Measurements from ENCODE around the gene PRKN.
"Not testable (repeated sequence)": the region's sequence is repeated elsewhere in the genome, so short reads cannot be mapped to it uniquely, and the experiment has no call there.

Gene PRKN

DNA sequence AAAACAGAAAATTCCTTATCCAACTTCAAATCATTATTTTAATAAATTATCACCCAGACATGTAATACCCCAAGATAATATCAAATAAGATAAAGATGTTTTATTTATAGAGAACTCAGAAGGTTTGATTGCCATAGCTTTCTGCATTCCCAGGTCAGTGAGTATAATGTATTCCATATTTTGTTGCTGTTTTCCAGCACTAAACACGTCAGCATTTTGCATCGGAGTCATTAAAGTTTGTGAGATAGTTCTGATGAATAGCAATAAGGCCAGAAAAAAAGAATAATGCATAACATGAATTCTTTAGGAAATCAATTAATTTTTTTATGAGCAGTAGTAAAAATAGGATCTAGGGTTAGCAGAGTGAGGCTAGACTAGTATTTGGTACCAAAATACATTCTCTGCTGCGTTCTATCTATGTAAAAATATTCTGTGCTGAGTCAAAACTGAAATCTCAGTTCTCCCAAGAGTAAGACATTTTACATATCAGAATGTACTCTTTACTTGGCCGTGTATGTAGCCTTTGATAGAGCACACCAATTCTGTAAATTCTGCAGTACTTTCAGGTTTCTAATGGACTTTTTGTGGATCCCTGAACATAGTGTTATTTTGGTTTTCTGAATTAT, 1183.8 kb downstream of the PRKN start:
- in situ Hi-C loops (cut with MboI; ENCODE audit: low sequenced_read_pairs) = no loop called here

DNA sequence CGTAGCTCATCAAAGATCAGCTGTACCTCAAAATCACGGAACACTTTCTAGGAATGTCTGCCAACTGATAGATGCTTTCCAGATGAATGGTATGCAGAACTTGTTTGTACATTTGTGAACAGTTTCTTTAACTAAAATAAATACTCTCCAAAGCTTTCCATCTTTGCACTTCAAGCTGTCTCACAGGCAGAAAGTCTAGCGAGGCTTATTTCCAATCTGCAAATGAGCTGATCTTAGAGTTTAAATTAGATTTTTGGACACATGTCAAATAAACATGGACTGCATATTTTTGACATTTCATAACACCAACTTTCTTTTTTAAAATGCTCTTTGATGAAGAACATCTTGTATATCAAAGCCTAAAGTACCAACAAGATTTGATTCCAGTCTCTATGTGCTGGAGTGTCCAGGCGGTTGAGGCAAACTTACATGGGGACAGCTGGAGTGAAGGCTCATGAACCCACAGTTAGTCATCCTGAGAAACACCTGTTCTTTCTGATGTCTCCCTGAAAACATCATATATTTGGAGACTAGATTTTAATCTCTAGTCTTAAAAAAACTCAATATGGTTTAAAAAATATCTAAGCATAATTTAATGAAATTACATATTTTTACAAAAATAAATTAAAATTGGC, 1185.1 kb downstream of the PRKN start:
- in situ Hi-C loops (cut with MboI; ENCODE audit: low sequenced_read_pairs) = no loop called here

DNA sequence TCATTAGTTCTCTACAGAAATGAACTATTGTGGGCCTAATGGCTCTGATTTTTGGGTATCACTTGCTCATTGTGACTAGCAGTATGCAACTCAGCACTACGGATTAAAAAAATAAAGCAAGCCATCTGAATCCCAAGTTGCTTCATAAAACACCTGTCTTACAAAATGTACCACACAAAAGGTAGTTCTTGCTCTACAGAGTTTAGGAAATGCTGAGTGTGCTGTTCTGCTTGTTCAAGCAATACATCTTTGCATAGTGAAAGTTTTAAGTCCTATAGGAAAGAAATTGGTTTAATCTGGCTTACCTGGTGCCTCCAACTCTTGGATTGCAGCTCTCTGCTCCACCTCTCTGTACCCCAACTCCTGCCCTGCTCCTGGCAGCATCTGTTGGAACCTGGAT, 1187.0 kb downstream of the PRKN start:
- in situ Hi-C loops (cut with MboI; ENCODE audit: low sequenced_read_pairs) = no loop called here

DNA sequence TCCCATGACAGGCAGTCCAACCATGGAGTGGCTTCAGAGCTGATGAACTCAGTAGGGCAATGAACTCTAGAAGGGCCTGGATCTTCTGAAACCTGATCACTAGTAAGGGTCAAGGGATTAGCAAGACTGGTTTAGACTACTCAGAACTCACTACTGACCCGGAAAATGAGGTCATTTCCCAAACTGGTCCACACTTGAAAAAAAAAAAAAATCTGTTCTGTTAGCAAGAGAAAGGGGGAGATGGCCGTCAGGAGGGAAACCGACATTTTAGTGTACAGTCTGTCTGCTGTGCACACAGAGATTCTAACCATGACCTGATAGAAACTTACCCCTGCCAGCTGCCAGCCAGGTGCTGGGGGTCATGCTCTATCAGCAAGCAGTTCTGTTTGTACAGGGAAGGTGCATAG, 1191.3 kb downstream of the PRKN start:
- in situ Hi-C loops (cut with MboI; ENCODE audit: low sequenced_read_pairs) = no loop called here

DNA sequence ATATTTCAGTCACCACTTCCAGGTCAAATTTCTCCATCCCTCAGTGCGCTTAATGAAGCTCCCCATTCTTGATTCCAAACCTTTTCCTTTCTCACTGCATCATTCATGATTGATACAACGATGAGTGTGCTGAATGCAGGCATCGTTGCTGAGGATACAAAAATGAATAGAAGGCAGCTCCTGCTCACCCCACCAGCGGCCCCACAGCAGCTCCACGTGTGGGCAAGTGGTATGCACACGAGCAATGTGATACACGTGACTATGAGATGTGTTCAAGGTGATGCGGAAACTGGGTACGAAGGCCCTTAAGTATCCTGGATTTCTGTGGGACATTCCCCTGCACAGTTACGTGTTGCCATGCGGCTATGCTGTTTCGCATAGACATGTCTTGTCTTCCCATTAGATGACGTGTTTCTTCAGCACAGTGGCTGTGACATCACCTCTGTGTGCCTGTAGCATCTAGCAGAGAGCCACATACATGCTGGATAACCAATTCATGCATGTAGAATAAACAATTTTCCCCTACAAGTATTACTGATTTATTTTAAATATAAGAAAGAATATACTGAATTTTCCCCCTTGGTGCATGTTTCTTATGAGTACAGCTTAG, 1193.2 kb downstream of the PRKN start:
- in situ Hi-C loops (cut with MboI; ENCODE audit: low sequenced_read_pairs) = no loop called here

DNA sequence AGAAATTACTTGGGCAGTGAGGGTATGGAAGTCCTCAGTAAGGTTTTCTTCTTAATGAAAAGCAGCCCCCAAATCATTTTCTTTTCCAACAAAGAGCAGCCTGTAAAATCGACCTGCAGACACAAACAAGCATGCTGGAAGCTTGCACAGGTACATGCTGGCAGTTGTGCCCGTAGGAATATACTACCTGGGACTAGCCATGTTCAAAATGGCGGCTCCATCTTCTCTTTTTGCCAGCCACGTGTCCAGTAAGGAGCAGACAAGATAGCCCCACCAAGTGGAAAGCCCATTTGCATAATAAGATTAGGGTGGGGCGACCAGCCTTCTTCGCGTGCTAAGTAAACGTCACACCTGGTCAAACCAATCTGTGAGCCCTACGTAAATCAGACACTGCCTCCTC, 1194.3 kb downstream of the PRKN start:
- in situ Hi-C loops (cut with MboI; ENCODE audit: low sequenced_read_pairs) = no loop called here

DNA sequence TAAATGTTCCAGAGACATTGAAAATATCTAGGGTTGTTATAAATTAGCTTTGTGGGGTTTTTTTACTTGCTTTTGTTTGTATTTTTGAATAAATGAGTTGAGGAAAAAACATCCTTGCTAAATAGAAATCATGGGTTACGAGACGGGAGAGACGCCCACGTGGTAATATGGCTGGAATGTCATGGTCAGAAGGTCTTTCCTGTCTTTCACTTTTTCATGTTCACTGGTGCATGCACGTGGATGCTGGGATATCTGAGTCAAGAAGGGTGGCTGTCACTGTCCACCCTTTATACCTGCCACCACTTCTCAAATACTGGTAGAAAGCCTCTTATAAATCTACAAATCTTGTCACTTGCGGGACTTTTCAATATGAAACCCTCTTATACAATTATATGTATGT, 1195.0 kb downstream of the PRKN start:
- in situ Hi-C loops (cut with MboI; ENCODE audit: low sequenced_read_pairs) = no loop called here

DNA sequence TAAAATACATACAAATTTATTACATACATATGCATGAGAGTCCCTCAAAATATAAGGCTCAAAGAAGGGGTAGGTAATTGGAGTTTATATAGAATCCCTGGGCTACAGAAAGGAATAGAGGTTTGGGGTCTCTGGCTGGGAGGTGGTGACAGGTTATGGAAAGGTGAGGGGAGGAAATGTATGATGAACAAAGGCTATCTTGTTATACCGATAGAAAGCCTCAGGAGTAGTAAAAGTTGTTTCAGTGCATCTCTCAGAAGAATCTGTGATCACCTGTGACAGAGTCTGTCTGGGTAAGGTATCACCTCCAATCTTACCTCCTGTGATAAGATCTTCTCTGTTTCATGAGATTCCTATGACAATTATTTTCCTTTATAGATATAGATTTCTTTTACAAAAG, 1200.8 kb downstream of the PRKN start:
- in situ Hi-C loops (cut with MboI; ENCODE audit: low sequenced_read_pairs) = no loop called here

DNA sequence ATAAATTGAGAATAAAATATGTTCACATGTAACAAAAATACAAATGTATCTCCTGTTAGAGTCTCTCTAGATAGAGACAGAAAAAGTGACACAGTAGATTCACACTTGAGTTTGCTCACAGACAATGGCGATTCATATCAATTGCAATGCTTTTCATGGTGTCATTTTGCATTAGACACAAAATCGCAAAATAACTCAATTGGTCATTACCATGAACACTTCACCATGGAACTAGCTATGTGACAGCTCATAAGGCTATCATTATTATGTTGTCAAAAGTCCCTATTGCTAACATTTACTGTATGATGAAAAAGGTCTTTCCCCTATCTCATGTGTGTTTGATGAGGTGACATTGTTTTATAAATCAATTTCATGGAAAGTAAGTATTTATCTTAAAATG, 1204.2 kb downstream of the PRKN start:
- in situ Hi-C loops (cut with MboI; ENCODE audit: low sequenced_read_pairs) = no loop called here

DNA sequence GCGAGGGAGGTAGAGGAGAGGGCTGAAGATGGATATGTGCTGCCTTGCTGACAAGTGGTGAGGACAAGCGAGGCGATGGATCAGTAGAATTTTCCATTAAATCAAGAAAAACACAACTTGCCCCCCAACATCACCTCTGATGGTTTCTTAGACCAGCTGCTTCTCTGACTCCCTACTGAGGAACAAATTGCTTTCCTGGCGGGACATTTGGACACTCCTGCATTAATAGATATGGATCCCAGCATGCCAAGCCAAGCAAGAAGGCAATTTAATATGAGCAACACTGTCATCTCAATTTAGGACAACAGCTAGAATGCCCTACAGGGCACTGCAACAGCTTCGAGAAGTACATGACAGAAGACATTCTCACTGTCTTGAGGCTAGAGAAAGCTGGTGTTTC, 1205.3 kb downstream of the PRKN start:
- in situ Hi-C loops (cut with MboI; ENCODE audit: low sequenced_read_pairs) = no loop called here

DNA sequence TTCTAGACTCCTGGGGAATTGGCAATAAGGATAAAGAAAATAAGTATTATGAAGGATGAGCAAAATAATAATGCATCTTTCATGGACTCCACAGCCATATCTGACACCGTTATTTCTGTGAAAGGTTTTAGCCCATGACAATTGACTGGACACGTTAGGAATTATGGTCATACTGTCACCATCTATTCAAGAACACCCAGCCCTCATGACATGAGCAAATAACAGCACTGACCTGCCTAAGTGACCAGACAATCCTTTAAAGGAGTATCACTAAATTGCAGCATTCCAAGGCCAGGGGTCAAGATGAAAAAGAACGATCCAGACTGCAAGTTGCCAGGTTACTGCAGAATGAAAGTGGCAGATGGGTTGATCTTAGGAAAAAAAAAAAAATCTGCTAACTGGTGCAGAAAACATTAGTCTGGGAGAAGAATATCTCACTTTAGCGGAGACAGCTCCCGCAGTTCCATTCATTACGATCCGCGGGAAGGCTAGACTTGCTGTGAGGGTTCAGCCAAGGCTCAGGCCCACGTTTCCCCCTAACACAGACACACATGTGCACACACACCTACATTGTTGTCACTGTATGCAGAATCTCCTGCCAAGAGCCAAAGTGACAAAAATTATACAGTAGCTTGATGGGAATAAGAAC, 1216.0 kb downstream of the PRKN start:
- in situ Hi-C loops (cut with MboI; ENCODE audit: low sequenced_read_pairs) = no loop called here

DNA sequence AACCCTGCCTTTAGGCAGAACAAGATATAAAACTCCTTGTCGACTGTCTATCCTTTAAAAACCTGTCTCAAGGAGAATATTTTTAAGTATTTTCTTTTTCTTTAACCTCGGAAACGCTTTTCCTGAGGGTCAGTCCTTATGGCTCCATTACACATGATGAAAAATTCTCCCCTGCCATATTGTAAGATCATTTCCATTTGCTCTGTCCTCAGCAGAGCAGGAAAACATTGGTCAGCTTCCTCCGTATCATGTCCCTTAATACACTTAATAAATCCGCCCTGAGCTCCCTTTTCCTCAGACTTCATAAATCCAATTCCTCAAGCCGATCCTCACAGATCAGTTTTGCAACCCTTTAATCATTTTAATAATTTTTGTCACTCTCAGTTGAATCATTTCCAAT, 1219.2 kb downstream of the PRKN start:
- in situ Hi-C loops (cut with MboI; ENCODE audit: low sequenced_read_pairs) = no loop called here

DNA sequence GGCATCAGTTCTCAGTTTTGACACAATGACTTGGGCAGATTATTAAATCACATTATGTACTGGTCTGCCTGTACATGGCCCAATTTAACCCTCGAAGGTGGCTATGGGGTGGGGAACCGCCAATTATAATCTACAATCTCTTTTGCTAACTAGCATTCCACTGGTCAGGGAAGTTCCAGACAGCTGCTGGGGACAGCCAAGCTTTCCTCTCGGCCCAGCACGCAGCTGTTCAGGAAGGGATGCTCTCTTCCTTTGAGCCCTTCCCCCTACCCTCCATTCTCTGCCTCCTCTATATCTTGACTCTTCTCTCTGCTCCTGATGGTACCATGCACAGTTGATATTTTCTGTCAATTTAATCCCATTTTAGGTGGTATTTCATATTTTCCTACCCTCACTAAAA, 1220.2 kb downstream of the PRKN start:
- in situ Hi-C loops (cut with MboI; ENCODE audit: low sequenced_read_pairs) = no loop called here

DNA sequence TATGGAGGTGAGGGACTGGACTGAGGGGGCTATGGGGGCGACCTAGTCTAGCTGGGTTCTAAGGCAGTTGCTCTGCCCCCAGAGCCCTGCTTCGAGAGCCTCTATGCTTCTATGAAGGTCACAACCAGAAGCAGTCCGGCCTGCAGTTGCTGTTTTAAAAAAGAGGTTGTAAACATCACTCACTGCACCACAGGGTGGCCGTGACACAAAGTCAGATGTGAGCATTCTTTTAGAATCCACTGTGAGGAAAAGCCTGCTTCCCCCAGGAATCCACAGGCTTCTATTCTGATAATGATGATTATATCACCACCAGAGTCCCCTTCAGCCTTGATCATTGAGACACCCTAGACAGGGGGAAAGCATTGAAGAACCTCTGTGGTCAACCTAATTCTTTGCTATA, 1224.0 kb downstream of the PRKN start:
- in situ Hi-C loops (cut with MboI; ENCODE audit: low sequenced_read_pairs) = no loop called here

DNA sequence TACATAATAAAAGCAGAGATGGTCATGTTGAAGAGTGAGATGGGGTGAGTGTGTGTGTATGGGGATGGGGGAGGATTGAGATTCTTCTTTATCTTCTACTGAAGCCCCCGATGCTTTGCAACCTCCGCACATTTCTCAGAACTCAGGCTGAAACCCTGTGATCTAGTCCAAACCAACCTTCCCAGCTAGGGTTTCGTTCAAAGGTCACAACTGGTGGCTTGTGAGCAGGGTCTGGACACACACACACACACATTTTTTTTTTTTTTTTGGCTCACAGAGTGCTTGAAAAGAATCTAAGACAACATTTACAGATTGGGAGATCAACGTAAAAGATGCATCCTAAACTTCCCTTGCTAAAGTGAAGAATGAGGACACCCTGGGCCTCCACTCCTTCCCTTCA, 1228.7 kb downstream of the PRKN start:
- in situ Hi-C loops (cut with MboI; ENCODE audit: low sequenced_read_pairs) = no loop called here

DNA sequence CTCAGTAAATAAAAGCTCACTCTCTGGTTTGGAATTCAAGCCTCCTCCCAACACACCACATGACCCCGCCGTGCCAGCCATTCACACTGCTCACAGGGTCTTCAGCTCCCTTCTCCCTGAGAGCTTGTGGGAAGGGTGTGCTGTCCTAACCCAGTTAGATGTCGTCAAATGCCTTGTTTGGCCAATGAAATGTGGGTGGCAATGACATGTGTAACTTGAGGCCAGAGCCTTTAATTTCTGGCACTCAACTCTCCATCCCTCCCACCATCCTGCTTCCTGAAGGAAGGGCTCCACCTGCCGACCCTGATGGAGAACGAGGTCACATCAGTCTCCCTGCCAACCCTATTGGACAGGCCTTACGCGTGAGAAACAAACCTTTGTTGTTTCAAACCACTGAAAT, 1229.2 kb downstream of the PRKN start:
- in situ Hi-C loops (cut with MboI; ENCODE audit: low sequenced_read_pairs) = no loop called here

DNA sequence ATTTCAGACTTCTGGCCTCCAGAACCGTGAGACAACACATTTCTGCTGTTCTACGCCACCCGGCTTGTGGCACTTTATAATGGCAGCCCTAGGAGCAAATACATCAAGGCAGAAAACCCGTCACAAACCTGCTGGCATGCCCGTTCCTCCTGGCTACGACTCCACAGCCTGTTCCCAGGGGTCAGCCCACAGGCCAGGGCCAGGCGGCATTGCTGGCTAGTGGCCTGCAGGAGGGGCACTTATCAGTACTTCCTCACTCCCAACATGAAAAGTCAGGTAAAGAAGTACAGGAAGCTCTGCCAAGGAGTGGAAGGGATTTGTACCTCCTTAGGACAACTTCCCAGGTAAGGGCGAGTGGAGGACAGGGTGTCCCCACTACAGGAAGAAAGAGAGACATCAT, 1230.6 kb downstream of the PRKN start:
- in situ Hi-C loops (cut with MboI; ENCODE audit: low sequenced_read_pairs) = no loop called here

DNA sequence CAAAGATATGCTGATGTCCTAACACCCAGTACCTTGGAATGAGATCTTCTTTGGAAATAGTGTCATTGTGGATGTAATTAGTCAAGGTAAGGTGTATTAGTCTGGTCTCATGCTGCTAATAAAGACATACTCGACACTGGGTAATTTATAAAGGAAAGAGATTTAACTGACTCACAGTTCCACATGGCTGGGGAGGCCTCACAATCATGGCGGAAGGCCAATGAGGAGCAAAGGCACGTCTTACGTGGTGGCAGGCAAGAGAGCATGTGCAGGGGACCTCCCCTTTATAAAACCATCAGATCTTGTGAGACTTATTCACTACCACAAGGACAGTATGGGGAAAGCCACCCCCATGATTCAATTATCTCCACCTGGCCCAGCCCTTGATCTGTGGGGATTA, 1231.3 kb downstream of the PRKN start:
- in situ Hi-C loops (cut with MboI; ENCODE audit: low sequenced_read_pairs) = not testable (repeated sequence)

DNA sequence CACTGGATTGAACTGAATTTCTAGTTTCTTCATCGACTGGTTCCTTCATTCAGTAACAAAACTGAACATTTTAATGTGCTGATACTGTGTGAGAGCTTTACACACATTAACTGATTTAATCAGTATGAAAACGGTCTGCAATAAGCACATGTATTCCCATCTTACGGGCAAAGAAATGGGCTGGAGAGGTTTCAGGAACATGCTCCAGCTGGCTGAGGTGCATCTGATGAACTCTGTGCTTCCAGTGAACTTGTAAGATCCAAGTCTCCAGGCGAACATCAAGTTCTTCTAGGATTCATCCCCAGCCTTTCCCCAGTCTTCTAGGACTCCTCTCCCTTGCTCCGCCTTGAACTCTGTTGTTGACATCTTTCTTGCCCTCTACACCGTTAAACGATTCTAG, 1233.0 kb downstream of the PRKN start:
- in situ Hi-C loops (cut with MboI; ENCODE audit: low sequenced_read_pairs) = no loop called here

DNA sequence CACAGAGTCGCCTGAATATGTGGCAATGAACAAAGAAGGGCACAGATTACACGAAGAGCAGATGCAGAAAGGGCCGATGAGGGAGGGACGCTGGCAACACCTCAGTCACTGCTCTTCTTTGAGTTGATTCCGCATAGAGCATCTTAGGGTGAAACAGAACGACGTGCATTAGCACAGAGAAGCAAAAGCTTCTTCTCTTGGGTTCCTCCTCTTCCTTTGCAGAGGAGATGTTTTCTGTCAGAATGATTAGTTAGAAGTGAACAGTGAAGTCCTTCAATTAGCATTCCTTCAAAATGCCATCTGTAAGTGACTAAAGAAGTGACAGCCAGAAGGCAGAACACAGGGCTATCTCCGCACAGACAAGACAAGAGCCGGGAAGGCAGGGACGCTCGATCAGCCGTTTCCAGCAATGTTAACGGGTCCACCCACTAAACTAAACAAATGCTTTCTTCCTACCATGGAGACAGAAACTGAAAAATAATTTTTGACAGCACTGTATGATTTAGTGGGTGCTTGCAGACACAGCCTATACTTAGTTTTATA, 1233.9 kb downstream of the PRKN start:
- in situ Hi-C loops (cut with MboI; ENCODE audit: low sequenced_read_pairs) = no loop called here

DNA sequence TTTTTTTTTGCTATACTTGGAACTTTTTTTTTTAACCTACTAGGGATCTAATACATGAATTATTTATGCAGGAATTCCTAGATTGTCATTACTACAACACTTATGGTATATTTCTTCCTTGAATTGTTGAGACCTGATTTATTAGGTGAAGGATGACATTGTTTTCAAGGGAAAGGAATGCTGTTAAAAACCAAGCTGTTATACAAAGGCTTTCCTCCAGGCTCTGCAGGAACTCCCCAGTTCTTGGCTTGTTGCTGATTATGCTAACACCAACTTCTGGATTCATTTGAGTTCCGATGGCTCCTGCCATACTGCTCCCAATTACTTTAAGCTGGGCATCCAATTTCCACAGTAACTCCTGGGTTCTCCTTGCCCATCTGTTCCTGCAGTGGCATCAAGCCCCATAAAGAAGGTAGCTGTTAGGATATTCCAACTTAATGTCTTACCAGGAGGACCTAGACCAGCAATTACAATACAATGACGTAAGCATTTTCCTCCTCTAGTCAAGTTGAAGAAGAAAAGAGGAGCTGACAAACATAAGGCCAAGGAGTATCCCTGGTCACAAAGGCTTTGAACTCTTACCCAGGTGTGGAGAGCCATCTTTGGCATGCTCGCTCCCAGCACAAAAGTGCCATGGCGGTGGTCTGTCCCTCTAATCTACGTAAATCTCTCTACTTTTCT, 1237.8 kb downstream of the PRKN start:
- in situ Hi-C loops (cut with MboI; ENCODE audit: low sequenced_read_pairs) = no loop called here

Measured in HL-60/S4 treated with retinoic acid at 250 ng/mL for 4 days and 3 days (cell line).